ENCODE measurements around the gene ACOT13.

Gene ACOT13

DNA sequence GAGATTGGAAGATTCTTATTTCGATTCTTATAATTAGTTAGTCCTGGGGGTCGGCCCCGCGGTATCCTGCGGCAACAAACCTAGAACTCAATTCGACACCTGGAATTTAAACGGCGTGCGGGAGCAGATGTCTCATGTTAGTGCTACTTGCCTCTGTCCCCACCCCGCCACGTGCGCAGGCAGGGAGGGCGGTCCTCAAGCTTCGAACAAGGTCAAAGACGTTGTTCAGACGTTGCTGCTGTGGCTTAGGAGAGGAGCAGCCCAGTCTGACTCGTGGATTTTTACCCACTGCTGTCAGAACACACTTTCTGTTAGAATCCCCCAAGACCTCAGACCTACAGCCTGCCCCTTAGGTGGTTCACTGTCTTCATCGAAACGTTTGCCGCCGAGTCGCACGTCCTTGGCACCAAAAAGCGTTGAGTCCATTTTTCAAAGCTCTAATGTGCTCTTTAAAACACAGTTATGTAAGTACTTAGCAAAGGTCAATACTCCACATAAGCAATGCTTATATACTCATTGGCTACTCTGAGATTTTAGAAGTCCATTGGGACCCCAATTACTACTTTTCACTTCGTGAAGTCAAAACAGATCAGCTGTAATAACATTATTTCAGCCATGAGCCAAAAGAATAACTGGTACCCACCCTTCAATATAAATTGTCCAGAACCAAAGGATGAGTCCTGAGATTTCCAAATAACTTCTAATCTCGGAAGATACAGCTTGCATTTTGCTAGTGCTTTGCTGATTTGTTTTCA, 54.8 kb downstream of the ACOT13 start (continued):
- TF ChIP-seq GFI1B (tag by site-specific recombination; IDR thresholded peaks at IDR 0.05) (no peak), ZNF138 (tag by site-specific recombination; IDR thresholded peaks at IDR 0.05; ENCODE audit: borderline replicate concordance) (no peak), ZNF184 (tag by site-specific recombination; IDR thresholded peaks at IDR 0.05) (no peak), ZNF626 (tag by site-specific recombination; IDR thresholded peaks at IDR 0.05) (no peak), ZNF664 (tag by site-specific recombination; IDR thresholded peaks at IDR 0.05) (no peak), WT1 (tag by site-specific recombination; IDR thresholded peaks at IDR 0.05) (no peak; the same call in 1 of the 2 replicates), ZNF366 (tag by site-specific recombination; conservative IDR thresholded peaks at IDR 0.05) (peak; percentile 55), ZNF707 (tag by site-specific recombination; IDR thresholded peaks at IDR 0.05) (no peak), ZIC2 (tag by site-specific recombination; IDR thresholded peaks at IDR 0.05) (no peak), ZNF114 (tag by site-specific recombination; IDR thresholded peaks at IDR 0.05) (no peak), ZNF416 (tag by site-specific recombination; IDR thresholded peaks at IDR 0.05) (no peak), ZNF350 (tag by site-specific recombination; IDR thresholded peaks at IDR 0.05) (no peak), TSHZ1 (tag by site-specific recombination; IDR thresholded peaks at IDR 0.05; ENCODE audit: borderline replicate concordance) (no peak), KLF10 (tag by site-specific recombination; IDR thresholded peaks at IDR 0.05) (no peak), MYNN (tag by site-specific recombination; IDR thresholded peaks at IDR 0.05; ENCODE audit: borderline replicate concordance) (no peak), ZNF23 (tag by site-specific recombination; IDR thresholded peaks at IDR 0.05; ENCODE audit: borderline replicate concordance) (no peak), ZNF214 (tag by site-specific recombination; IDR thresholded peaks at IDR 0.05; ENCODE audit: borderline replicate concordance) (no peak), ZNF830 (tag by site-specific recombination; IDR thresholded peaks at IDR 0.05; ENCODE audit: low read depth) (no peak), ZXDB (tag by site-specific recombination; IDR thresholded peaks at IDR 0.05) (peak; percentile 50), ZNF596 (tag by site-specific recombination; IDR thresholded peaks at IDR 0.05) (no peak), ZNF580 (tag by site-specific recombination; IDR thresholded peaks at IDR 0.05) (no peak), ZNF777 (tag by site-specific recombination; IDR thresholded peaks at IDR 0.05; ENCODE audit: borderline replicate concordance) (no peak), GLIS2 (tag by site-specific recombination; IDR thresholded peaks at IDR 0.05) (no peak; the same call in none of the 2 replicates), PBX3 (CRISPR knock-in tag; IDR thresholded peaks at IDR 0.05) (peak; percentile 47; the same call in 1 of the 2 replicates), ZNF549 (tag by site-specific recombination; IDR thresholded peaks at IDR 0.05) (no peak), SCRT1 (tag by site-specific recombination; IDR thresholded peaks at IDR 0.05; ENCODE audit: borderline replicate concordance) (no peak), ZNF280C (tag by site-specific recombination; IDR thresholded peaks at IDR 0.05) (no peak)
- TF ChIP-seq, protein P1, sequence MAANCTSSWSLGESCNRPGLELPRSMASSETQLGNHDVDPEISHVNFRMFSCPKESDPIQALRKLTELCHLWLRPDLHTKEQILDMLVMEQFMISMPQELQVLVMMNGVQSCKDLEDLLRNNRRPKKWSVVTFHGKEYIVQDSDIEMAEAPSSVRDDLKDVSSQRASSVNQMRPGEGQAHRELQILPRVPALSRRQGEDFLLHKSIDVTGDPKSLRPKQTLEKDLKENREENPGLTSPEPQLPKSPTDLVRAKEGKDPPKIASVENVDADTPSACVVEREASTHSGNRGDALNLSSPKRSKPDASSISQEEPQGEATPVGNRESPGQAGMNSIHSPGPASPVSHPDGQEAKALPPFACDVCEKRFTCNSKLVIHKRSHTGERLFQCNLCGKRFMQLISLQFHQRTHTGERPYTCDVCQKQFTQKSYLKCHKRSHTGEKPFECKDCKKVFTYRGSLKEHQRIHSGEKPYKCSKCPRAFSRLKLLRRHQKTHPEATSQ (tag by site-specific recombination; IDR thresholded peaks at IDR 0.05), result no peak
- TF ChIP-seq, protein P2, sequence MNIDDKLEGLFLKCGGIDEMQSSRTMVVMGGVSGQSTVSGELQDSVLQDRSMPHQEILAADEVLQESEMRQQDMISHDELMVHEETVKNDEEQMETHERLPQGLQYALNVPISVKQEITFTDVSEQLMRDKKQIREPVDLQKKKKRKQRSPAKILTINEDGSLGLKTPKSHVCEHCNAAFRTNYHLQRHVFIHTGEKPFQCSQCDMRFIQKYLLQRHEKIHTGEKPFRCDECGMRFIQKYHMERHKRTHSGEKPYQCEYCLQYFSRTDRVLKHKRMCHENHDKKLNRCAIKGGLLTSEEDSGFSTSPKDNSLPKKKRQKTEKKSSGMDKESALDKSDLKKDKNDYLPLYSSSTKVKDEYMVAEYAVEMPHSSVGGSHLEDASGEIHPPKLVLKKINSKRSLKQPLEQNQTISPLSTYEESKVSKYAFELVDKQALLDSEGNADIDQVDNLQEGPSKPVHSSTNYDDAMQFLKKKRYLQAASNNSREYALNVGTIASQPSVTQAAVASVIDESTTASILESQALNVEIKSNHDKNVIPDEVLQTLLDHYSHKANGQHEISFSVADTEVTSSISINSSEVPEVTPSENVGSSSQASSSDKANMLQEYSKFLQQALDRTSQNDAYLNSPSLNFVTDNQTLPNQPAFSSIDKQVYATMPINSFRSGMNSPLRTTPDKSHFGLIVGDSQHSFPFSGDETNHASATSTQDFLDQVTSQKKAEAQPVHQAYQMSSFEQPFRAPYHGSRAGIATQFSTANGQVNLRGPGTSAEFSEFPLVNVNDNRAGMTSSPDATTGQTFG (tag by site-specific recombination; IDR thresholded peaks at IDR 0.05; ENCODE audit: borderline replicate concordance), result no peak

Data from HEK293 (cell line).